HG03469 (cell line): ENCODE results near the gene KIF5C.

Experiments
- ATAC-seq: cut with Tn5 transposase; IDR thresholded peaks from one replicate; pipeline ENCODE4 v1.9.1; 2021; ENCODE audit warnings: mild to moderate bottlenecking, moderate library complexity, moderate number of reproducible peaks; ENCODE audit not compliant: unreplicated experiment

Gene KIF5C

DNA sequence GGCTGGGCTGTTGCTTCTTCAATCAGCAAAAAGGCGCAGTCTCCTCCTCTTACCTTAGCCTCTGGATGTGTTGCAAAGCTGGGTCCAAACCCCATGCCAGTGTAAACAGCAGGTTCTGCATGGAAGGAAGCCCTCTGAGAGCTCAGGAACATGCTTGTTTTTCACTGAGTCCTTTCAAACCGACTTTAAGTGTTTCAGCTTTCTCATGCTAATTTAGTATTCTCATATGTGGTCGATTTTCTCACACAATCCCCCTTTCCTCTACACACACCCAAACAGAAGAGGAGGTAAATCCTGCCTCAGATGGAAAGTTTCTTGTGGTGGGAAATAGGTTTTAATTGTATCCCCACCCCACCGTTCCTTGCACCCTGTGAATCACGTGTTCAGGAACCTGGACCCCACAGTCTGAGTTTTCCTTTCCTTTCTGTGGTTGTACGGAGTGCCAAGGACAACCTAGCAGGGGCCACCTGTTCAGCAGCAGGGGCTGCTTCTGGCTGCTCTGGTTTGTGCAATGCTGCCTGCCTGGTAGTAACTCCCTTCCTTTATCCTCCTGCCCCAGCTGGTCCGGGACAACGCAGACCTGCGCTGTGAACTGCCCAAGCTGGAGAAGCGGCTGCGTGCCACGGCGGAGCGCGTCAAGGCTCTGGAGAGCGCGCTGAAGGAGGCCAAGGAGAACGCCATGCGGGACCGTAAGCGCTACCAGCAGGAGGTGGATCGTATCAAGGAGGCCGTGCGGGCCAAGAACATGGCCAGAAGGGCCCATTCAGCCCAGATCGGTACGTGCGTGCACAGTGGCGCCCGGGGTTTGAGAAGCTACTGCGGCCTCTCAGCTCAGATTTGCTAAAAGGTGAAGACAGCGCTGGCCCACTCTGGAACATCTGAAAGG lies 134.8 kb downstream of the KIF5C start:
- ATAC-seq, result no peak

DNA sequence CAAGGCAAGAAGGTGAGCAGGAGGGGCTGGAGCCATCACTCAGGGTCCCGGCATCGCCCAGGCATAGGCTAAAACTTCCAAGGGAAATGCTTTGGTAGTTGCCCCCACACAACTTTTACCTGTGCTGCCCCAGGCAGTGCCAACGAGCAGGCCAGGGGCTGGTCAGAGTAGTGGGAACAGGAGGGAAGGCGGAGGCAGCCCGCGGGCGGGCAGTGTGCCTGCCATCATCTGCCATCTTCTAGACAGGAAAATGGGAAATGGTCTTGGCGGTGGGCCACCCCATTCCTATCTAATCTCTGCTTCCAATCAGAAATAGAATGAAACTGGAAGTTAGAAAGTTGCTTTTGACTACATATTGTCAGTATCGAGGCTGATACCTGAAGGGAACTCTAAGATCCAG lies 137.5 kb downstream of the KIF5C start:
- ATAC-seq, result no peak

DNA sequence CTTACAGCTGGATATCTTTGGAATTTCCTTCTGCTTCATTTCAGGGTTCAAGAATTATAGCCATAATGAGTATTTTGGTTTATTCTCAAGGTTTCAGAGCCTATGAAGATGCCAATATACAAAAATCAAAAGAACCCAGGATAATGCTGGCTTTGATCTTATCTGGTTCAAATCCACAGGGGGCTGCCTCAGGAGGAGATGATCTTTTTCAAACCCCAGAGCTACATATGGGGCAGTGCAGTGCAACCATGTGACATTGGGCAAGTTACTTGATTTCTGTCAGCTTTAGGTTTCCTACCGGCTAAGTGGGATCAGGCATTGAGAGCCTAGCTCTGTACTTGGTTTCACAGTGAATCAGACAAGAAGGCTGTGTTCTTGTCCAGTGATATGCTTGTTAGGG lies 140.5 kb downstream of the KIF5C start:
- no peak for ATAC-seq

DNA sequence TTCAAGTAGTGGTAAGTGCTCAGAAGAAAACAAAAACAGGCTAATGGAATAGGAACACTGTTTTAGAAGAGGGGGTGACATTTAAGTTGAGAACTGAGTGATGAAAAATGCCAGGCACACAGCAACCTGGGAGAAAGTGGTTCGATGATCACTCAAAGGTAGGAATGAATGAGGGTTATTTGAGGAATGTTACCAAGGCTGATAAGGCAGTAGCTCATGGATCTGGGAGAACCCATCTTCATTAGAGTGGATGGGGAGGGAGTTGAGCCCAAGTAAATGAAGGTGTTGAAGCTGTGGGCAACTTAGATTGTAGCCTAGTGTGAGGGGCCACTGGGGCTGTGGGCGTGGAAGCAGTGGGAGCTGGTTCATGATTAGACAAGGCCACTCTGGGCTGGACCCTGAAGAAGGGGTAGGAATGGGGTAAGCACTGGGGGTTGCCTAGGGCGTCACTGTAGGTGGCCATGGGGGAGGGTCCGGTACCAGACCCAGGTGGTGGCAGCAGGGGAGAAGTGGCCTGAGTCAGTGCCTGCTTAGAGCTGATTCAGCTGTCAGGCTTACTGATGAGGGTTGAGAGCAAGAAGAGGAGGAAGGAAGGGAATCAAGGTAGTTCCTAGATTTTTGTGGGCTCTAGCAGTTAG lies 141.0 kb downstream of the KIF5C start:
- no peak for ATAC-seq

DNA sequence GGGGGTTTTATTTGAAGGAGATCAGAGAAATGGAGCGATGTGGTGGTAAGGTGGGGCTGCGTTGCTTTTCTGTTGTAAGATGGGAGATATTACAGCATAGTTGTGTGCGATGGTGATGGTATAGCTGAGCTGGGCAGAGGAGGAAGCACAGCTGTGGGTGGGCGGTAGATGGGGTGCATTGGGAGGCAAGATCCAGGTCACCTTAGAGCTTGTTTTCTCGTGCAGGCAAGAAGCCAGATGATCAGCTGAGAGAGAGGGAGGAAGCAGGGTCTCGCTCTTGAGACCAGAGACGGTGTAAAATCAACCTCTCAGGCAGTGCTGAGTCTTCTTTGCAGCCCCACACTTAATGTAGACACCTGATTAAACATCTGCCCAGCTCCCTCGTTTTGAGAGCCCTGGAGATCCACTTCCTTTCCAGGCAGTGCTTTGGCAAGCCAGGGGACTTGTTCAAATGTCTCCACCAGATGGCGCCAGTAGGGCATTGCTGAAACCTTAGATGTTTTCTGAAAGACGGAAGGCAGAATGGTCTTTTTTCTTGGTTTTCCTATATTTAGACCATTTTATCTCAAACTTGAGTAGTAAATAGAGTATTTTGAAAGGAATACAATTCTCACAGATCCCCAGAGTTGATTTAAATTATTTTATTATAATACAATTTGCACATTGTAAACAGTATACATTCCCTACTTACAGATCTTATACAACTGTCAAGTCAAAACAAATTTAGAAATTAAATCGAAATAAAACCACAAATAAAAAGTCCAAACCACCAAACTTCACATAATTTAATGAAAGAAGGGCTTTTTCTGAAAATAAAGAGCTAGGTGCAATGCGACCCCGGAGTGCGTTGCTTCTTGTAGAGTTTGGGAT lies 142.3 kb downstream of the KIF5C start:
- no peak for ATAC-seq

DNA sequence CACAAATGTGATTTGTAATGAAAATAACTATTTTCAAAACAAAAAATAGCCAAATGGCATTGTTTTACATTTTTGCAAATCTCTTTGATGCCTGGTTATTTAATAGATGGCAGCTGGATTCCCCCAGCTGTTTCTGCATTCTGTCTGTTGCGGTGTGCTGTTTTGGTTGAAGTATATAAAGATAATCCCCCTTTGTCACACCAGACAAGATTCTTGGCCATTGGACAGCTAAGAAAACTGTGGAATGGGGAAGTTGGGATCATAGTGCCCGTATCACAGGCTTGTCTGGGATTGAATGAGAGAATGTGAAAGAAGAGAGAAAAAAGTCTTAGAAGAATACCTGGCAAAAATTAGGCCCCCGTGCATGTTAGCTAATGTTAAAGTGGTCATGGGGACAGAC lies 144.0 kb downstream of the KIF5C start:
- ATAC-seq, result no peak

DNA sequence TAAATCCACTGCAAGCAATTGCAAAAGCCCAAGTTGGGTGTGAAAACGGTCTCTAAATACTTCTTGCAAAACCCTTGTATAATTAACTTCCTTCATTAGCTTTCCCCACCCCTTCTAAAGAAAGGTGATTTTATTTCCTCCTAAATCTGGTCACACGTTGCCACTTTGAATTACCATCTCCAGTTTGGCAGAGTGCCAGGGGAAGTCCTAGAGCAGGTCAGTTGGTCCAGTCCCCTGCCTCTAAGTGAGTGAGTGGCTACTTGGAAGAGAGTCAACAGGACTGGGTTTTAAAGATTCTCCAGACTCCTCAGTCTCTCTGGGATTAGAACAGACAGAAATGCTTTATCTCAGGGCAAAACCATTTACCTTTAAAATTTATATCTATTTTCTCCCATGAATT lies 144.7 kb downstream of the KIF5C start:
- no peak for ATAC-seq

DNA sequence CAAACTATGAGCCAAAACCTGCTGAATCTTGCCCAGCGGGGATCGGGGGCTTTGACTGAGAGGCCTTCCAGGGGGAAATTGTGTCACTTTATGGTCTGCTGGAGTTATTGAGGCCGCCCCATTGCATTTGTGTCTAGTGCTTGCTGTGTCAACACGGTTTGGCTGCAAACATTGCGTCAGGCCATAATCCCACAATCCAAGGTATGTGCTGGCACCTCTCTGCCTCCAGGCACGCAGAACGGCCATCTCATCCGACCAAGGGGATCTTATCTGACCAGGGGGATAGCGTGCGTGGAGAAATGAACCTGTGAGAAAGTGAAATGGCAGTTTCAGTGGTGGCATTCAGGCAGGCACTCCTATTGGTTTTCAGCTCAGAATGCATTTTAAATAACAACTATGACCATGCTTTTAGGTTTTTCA lies 145.4 kb downstream of the KIF5C start:
- ATAC-seq, result peak; percentile 29

DNA sequence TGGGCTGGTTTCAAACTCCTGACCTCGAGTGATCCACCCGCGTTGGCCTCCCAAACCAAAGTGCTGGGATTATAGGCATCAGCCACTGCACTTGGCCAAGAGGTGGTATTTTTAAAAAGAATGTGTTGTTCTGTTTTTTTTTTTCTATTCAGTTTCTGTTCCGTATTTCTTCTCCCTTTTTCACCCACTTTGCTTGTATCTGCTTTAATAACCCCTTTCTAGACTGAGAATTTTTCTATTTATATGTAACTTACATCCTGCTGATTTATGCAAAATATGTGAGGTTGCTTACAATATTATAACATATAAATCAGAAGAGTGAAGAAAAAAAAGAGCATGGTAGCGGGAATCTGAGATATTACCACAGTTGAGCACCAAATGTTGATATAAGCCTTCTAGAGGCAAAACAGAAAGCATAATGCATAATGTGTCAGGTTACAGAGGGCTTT lies 146.3 kb downstream of the KIF5C start:
- ATAC-seq, result peak; percentile 53

DNA sequence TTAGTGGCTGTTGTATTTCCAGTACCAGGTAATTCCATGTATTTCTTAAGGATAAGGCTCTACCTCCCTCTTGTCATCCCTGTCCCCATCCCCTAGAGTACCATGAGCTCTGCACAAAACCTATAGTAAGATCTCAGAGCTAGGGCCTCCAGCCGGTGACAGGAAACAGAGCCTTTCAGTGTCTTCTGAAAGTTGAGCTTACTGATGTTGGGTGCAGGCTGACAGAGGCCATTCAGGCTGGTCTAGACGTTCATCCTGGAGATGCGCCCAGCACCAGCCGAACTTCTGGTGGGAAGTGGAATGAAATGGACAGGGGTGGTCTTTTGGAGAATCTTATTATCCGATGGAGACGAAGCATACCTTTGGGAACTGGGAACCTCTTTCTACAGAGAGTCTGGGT lies 146.7 kb downstream of the KIF5C start:
- ATAC-seq, result peak; percentile 38

DNA sequence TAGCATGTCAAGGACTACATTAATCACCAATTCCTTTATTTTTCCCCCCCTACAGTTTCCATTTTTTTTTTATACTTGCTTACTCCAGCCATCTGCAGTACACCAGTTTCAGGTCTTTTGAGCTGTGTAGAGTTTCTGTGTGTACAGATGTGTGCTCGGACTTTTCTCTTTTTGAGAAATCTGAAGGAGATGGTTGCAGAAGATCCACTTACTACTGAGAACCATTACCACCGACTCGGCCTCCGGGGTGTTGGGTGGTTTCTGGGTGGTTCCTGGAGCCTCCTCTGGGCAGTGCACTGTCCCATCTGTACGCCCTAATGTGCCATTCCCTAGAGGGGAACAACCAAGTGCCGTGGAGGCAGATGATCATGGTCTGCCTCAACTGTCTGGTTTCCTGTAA lies 148.1 kb downstream of the KIF5C start:
- no peak for ATAC-seq

DNA sequence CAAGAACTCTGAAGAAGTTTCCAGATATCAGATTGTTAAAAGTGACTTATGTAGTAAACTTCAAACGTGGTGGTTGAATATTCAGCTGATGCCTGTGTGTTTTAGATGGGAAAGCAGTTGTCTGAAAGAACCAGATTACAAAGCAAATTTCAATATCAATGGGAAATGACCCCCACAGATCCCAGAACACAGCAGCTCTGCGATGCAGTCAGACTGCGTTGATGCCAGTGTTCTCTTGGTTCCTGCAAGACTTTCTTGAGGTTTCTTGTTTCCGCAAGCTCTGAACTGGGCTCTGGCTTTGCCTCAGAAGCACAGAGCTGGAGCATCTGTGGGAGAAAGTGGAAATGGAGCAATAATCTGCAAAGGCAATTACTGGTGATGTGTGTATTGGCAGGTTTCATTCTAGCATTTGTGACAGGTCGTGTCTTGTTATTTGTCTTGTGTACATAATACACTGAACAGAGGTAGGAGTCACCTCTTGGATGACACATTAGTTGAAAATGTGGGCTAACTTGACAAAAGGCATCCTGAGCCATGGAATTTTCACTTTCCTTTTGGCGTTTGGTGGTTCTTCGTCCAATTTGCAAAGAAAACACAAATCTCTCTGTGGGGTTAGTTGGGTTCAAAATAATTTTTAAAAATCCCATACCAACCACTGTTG lies 152.7 kb downstream of the KIF5C start:
- ATAC-seq, result no peak

DNA sequence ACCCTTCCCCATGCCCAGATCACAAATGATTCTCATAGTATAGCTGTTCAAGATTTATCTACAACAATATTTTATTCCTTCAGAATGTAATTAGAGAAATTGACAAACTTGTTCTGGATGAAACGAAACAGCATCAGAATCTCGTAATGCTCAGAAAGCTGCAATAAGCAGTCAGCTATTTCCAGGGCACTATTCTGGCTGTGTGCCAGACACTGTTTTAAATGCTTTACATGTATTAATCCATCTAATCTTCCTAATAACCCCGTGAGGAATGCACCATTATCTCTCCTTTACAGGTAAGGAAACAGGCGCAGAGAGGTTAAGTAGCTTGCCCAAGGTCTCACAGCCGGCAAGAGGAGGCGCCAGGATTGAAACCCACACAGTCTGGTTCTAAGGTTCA lies 153.3 kb downstream of the KIF5C start:
- ATAC-seq, result no peak

DNA sequence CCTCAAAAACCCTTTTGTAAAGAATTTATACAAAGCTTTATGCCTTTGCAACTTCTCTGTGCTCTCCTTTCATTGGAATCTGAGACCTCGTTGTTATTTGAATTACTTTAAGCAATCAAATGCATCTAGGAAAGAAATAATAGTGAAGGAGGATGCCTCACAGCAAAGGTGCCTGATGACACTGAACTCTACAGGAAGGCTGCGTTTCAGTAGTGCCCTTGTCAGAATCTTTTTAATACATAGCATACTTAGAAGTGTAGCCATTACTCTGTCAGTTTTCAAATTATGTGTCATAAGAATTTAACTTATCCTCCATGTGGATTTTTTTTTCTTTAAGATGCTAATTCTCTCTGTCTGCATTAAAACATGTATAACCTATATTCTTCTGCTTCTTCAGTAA lies 153.9 kb downstream of the KIF5C start:
- no peak for ATAC-seq

DNA sequence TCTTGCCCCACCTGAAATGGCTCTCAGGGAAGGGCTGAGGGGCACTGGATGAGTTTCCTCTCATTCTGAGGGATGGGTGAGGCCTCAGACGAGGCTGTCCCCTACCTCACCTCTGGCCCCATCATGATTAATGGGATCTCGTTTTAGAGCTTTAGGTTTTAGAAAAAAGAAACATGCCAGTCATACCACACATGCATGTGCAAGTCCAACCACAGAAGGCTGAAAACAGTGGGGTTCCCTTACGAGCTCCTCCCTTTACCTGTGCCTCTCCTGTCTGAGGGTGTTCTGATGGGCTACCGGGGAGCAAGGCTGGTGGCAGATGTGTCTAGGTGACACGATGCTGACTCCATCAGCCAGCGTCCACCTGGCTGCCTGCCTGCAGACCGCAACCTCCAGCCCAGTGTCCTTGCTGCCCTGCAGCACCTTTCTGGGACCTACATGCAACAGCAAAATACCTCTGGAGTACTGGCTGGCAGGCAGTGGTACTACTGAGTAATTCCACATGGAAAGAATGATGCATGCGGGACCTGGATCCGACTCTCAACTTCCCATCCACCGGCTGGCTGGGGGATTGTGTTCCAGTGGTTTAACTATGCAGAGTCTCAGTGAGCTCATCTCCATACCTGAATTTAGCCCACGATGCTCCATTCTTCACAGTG lies 154.4 kb downstream of the KIF5C start:
- ATAC-seq, result no peak

DNA sequence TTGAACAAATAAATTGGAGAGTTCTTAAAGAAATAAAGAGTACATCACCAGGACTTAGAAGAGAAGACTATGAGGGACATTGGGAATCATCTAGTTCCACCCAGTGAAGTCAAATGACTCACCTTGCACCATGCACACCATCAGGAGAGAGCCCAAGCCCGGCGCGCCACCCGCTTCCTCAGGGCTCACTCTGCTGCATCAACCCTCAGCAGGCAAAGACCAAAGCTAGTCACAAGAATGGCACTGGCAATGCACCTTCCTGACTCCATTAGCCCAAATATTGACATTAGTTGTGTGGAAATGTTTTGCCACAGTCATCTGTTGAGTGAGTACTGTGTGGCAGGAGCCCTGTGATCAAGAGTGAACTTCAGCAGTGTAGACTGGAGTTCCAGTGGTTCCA lies 156.4 kb downstream of the KIF5C start:
- no peak for ATAC-seq

DNA sequence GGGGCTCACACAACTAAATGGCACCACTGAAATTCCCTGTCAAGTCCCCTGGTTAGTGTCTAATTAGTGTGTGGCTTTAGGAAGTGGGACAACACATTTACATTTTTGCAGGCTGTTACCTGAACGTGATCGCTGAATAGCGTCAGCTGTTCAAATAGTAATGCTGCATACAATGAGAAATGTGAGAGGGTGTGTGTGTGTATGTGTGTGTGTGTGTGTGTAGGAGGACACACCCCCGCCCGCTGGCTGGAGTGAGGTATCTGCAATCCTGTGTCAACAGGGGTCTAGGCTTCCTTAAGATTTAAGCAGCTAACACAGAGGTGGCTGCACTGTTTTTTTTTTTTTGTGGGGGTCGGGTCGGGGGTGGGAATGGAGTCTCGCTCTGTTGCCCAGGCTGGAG lies 158.7 kb downstream of the KIF5C start:
- ATAC-seq, result no peak

DNA sequence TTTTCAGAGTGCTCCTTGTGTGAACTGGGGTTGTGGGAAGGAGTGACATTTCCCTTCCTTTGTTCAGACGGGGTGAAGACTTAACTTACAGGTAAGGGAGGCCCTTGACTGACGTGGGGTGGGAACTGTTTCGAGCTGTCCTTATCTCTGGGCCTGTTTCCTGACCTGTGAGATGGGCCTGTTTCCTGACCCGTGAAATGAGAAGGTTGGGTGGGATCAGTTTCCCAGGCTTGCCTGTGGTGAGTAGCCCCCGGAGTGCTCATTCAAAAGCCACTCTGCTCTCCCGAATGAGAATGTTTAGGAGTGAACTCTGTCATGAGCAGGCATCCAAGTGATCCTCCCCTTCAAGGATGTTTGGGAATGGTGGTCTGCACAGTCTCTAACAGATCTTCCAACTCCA lies 159.4 kb downstream of the KIF5C start:
- no peak for ATAC-seq

DNA sequence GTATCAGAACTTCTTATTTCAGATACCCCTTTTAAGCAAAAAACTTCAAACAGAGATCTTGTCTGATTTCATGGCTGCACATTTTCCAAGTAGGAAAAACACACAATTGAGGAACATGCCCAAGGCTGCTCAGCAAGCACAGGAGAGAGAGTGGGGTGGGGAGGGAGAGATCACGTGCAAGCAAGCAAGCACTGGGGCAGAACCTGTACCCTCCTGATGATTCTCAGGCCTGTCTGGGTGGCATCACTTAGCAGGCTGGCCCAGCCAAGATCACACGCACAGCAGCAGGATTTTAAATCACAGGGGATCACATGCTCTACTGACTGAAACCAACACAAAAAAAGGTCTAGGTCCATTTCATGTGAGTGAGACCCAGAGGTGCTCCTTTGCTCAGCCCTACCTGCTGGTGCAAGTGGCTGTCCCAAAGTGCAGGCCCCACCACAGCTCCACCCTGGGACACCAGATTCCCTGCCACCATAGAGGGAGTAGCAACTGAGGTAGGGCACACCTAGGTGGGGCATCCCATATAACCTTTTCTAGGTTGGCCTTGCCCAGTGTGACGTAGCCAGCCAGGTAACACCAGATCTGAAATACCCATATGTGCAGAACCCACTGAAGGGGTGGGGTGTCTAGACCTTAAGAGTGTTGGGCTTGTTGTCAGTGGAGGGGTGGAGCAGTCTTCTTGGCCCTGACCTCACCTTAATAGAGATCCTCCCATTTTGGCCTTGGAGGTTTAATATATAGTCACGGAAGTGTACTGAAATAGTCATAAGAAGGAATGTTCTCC lies 161.7 kb downstream of the KIF5C start:
- ATAC-seq, result no peak

DNA sequence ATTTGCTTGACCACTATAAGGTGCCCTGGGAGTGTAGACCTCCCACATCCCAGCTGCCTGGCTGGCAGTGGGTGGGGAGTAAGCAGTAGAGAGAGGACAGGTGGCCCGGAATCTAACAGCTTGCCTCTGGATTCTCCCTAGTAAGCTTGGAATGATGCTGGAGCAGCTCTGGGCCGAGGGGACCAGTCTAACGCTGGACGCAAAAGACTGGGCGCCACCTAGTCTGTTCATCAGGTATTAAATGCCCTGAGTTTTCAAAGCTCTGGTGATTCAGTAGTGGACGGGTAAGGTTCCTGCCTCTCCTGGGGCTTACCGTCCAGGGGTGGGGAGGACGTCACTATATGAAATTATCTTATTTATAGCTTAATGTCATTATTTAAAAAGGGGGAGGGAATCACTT lies 162.8 kb downstream of the KIF5C start:
- no peak for ATAC-seq
